ENCODE measurements around the gene ARHGEF19.
"Not testable (repeated sequence)": the region's sequence is repeated elsewhere in the genome, so short reads cannot be mapped to it uniquely, and the experiment has no call there.

ARHGEF19 gene

GRCh38 chr1:16212251-16212961 is at the start of gene ARHGEF19:
Gene ARHGEF19, minus strand, starts transcription at chr1:16212652. Its CDS starts 3,598 bp downstream, at chr1:16209054.
- DNase-seq, result no peak

- no peak for DNase-seq
These were observed 49.6 kb upstream of the ARHGEF19 start for GRCh38 chr1:16262067-16262466.

GRCh38 chr1:16260814-16261213 is 48.4 kb upstream of the ARHGEF19 start:
- no peak for DNase-seq

- no peak for DNase-seq
These were observed 46.2 kb upstream of the ARHGEF19 start for GRCh38 chr1:16258591-16259135.

- DNase-seq, result no peak
These were observed 45.5 kb upstream of the ARHGEF19 start for GRCh38 chr1:16257968-16258367.

GRCh38 chr1:16257556-16257955 is 45.1 kb upstream of the ARHGEF19 start:
- DNase-seq, result not testable (repeated sequence)

GRCh38 chr1:16256478-16256877 is 44.0 kb upstream of the ARHGEF19 start:
- no peak for DNase-seq

GRCh38 chr1:16254263-16254928 is 41.9 kb upstream of the ARHGEF19 start:
- DNase-seq, result no peak

GRCh38 chr1:16253332-16253922 is 41.0 kb upstream of the ARHGEF19 start:
- DNase-seq, result no peak

- no peak for DNase-seq
These were observed 40.5 kb upstream of the ARHGEF19 start for GRCh38 chr1:16252912-16253311.

GRCh38 chr1:16251381-16251780 is 38.9 kb upstream of the ARHGEF19 start:
- no peak for DNase-seq

- no peak for DNase-seq
These were observed 38.2 kb upstream of the ARHGEF19 start for GRCh38 chr1:16250524-16251251.

GRCh38 chr1:16249596-16250241 is 37.3 kb upstream of the ARHGEF19 start:
- DNase-seq, result no peak

GRCh38 chr1:16248603-16249516 is 36.4 kb upstream of the ARHGEF19 start:
- peak; percentile 99 for DNase-seq

- no peak for DNase-seq
These were observed 35.6 kb upstream of the ARHGEF19 start for GRCh38 chr1:16248007-16248436.

GRCh38 chr1:16247441-16247840 is 35.0 kb upstream of the ARHGEF19 start:
- no peak for DNase-seq

- DNase-seq, result no peak
These were observed 34.5 kb upstream of the ARHGEF19 start for GRCh38 chr1:16246961-16247360.

GRCh38 chr1:16246239-16246638 is 33.8 kb upstream of the ARHGEF19 start:
- DNase-seq, result not testable (repeated sequence)

- no peak for DNase-seq
These were observed 33.2 kb upstream of the ARHGEF19 start for GRCh38 chr1:16245476-16246196.

GRCh38 chr1:16244650-16245285 is 32.3 kb upstream of the ARHGEF19 start:
- no peak for DNase-seq

Measured in NCI-H2081 treated with DMSO at 0.1 percent for 48 hours (cell line).